GDM1 (cell line): ENCODE measurements around the gene TIMM9.
"Not testable (repeated sequence)": the region's sequence is repeated elsewhere in the genome, so short reads cannot be mapped to it uniquely, and the experiment has no call there.

Source experiments
- DNase-seq: peaks from one replicate; lab custom pipeline; 2025; lab: John Stamatoyannopoulos, UW

The TIMM9 gene

DNA sequence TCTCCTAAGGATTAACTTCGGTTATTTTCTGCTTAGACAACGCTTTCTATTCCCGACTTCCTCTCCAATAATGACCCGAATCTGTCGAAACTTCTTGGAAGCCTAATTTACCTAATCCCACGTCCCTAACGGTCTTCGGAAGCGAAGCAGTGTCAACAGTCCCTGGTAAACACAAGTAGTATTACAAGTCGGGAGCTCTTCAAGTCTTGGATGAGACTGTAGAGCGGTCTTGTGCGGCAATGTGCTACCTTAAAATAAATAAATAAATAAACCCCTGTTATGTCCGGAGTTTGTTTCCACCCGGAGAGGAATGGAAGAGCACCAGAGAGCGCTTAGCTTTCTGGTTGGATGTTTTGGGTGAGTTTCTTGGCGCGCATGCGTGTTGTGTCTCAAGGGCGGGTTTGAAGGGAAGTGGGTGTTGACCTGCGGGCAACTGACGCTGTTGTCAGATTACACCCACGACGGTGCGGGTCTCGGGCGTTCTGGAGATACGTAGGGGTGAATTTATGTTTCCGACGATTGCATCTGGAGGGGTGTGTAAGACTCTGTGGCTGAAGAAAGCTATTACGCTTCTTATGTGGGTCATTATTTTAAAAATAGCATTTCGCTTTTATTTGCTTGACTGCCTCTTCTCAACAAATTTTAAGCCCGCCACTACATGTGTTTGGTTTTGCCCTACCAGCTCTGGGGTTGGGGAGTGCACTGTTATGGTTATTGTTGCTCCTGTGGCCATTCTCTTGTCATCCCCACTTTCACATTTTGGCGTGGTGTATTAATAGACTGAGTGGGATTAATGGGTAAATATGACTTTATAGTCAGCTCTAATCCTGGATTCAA, at the start of gene TIMM9, which contains the start of gene KIAA0586:
TSS of gene TIMM9 (minus strand) at position 251 of the 837 bp plus-strand sequence. CDS start 15,586 bp downstream, outside the sequence.
TSS of gene KIAA0586 (plus strand) at position 439 of the 837 bp plus-strand sequence. CDS start 546 bp downstream, outside the sequence.
- peak; percentile 96 for DNase-seq

GRCh38 chr14:58476320-58476719, 49.0 kb upstream of the TIMM9 start:
- DNase-seq, result no peak

- DNase-seq, result no peak
Observed at GRCh38 chr14:58469309-58469708, 42.0 kb upstream of the TIMM9 start.

- no peak for DNase-seq
Observed at GRCh38 chr14:58467575-58467974, 40.2 kb upstream of the TIMM9 start.

DNA sequence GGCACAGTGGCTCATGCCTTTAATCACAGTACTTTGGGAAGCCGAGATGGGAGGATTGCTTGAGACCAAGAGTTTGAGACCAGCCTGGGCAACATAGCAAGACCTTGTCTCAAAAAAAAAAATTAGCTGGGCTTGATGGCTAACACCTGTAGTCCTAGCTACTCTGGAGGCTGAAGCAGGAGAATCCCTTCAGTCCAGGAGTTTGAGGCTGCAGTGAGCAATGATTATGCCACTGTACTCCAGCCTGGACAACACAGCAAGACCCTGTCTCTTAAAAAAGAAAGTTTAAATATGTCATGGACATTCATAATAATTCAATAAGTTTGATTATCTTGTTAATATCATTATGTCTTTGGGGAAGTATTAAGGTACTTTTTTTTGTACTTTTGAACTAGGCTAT, 39.1 kb upstream of the TIMM9 start:
- no peak for DNase-seq

DNA sequence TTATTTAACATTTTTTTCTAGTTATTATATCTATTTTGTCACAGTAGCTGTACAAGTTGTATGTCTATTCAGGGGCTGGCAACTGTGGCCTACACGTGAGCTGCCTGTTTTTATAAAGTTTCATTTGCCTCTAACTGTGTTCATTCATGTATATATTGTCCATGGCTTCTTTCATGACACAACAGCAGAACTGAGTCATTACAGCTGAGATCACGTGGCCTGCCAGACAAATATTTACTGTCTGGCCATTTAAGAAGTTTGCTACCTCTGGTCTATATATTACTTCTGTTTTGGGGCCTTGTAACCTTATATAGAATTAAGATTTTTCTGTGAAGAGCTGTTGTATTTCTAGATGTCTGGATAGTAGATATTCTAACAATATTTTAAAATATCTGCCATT, 38.1 kb upstream of the TIMM9 start:
- DNase-seq, result no peak

- DNase-seq, result no peak
Observed at GRCh38 chr14:58464652-58465051, 37.3 kb upstream of the TIMM9 start.

DNA sequence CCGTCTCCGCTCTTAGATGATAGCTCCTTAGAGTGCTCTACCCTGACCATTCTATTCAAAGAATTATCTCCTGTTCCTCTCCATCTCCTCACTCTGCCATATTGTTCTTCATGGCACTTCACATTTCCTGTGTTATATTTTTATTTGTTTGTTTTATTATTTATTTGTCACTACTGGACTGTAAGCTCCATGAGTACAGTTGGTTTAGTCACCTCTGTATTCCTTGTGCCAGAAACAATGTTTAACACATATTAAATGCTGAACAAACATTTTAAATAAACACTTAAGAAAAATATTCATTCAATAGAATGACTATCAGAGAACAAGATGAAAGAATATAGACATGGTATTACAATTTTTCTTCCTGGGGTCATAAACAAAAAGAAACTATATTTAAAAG, 35.8 kb upstream of the TIMM9 start:
- DNase-seq, result no peak

- DNase-seq, result no peak
Observed at GRCh38 chr14:58460772-58461171, 33.4 kb upstream of the TIMM9 start.

GRCh38 chr14:58455593-58456265, 28.4 kb upstream of the TIMM9 start:
- no peak for DNase-seq

DNA sequence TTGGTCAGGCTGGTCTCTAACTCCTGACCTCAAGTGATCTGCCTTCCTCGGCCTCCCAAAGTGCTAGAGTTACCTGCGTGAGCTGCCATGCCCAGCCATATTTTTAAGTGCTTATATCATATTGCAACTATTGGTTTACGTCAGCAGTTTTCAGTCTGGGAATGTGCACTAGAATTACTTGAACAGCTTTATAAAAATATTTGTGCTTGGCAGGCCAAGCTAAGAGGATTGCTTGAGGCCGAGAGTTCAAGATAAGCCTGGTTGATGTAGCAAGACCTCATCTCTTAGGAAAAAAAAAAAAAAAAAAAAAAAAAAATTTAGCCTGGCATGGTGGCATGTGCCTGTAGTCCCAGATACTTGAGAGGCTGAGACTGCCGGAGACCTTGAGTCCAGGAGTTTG, 17.3 kb upstream of the TIMM9 start:
- DNase-seq, result no peak

GRCh38 chr14:58439476-58439875, 12.1 kb upstream of the TIMM9 start:
- no peak for DNase-seq

DNA sequence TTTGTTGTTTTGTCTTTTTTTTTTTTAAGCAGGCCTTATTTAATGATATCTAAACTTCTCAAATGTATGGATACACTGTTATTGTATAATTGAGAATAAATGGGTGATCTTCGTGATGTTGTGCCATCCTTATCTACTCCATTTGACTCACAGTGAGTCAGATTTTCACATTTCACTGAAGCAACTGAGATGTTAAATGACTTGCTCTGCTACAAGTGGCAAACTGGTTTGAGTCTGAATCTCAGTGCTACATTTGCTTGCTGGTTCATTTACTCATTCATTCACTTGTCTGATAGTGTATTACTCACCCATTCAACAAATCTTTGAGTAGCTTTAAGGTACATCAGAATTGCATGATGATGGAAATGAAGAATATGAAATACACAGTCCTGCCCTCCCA, 2.8 kb upstream of the TIMM9 start:
- DNase-seq, result no peak

GRCh38 chr14:58428118-58428683, 870 bp upstream of the TIMM9 start:
- peak; percentile 1 for DNase-seq

DNA sequence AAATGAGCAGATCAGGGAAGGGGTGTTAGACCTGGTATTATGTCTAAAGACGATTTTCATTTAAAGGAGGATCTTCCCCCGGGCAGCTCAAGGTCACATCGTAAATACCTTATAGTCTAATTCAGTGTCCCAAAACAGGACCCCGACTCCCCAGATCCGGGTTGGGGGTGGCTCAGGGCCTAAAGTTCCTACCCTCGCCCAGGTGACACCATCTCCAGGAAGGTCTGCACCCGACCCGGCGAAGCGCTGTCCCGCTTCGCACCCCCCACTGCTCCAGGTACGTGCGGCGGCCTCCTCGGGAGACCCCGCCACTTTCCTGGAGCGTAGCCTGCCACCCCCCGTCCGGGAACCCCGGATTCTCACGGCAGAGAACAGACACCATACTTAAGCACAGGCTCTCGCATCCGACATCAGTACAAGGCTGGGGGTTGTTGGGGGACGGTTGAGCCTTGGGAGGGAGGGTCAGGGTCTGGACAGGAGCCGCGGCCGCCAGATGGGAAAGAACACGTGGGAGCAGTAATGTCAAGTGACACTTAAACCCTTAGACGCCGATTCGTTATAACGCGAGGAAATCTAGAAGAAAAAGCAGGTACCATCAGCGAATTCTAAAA, 556 bp downstream of the TIMM9 start:
- peak; percentile 44 for DNase-seq

GRCh38 chr14:58416934-58417333, 10.4 kb downstream of the TIMM9 start:
- not testable (repeated sequence) for DNase-seq

GRCh38 chr14:58415636-58416547, 11.4 kb downstream of the TIMM9 start:
- no peak for DNase-seq

DNA sequence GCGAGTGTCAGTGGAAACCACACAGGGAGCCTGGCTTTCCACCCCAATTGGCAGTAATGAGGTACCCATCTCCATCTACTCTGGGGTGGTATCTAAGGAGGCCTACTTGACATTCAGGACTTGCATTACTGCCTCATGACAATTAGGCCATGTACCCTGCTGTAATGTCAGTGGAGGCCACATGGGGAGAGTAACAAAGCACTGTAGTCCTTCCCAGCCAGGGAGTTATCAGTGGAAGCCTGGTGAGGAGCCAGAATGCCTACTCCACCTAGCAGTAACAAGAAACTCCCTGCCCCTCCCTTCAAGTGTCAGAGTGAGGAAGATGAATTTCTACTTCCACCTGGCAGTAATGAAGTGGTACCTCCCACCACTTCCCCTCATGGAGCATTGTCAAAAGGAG, 12.5 kb downstream of the TIMM9 start:
- no peak for DNase-seq

DNA sequence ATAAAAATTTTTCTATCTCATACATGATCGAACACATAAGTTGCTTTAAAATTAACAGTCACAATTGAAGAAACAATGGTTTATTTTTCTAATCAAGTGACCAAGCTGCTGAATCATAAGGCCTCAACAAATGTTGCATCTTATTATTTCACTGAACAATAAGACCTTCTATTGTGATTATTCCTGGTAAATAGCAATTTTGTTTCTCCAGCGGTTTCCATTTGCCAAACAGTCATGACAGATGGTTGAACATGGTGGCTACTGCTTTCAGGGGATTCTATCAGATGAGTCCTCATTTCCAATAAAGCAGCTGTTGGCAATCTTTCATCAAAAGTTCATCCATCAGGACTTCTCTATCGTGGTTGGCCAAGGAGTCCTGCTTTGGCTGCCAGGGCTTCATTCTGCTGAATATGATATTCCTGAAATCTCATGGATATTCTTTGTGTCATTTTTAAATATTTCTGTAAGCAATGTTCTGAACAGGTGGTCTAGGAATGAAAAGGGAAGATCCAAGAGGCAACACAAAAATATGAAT, 18.6 kb downstream of the TIMM9 start:
- no peak for DNase-seq

DNA sequence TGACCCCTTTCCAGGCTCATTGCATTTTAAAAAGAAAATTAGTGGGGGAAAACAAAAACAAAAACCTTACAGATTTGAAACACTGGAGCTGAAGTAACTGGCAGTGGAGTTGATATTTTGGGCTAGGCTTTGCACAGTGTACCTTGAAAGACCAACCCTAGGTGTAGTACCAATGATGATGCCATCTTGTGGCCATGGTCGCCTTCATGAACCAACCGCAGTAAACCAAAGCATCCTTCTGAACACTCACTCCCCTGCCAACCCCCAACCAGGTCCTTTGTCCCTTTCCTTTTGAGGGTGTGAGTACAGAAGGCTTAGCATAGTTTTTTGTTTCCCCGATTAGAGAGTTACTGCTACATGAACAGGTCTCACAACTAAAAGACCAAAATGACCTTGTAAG, 25.7 kb downstream of the TIMM9 start:
- DNase-seq, result no peak

DNA sequence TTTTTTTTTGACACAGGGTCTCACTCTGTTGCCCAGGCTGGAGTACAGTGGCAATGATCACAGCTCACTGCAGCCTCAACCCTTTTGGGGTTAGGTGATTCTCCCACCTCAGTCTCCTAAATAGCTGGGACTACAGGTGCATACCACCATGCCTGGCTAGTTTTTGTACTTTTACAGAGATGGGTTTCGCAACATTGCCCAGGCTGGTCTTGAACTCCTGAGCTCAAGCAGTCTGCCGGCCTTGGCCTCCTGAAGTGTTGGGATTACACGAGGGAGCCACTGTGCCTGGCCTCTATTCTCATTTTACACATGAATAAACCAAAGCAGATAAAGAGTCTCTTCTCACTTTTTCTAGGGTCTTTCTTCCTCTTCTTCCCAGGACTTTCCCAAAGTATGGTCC, 28.4 kb downstream of the TIMM9 start:
- no peak for DNase-seq
